Endodermal cell (in vitro differentiated cells): ENCODE measurements around the gene ANKRD66. TPM values are rescaled to one million over a fixed set of nuclear protein-coding genes. Genes with fewer than 3 reads are reported as not detected.

ENCODE experiments used
- DNase-seq: peaks from one replicate; pipeline ENCODE4 v3.0.0-alpha.2; 2017
- H3K27ac ChIP-seq: 2 replicates; pipeline ENCODE4 v1.5.1; 2013; ENCODE audit warnings: mild to moderate bottlenecking, low read depth, low read length, moderate library complexity
- H3K27me3 ChIP-seq: 2 replicates; pipeline ENCODE4 v1.6.1; 2013; ENCODE audit warnings: mild to moderate bottlenecking, low read length, moderate library complexity; ENCODE audit not compliant: insufficient read depth, control insufficient read depth, poor library complexity, severe bottlenecking
- H3K36me3 ChIP-seq: 2 replicates; pipeline ENCODE4 v1.7.0; 2013; ENCODE audit warnings: mild to moderate bottlenecking, low read length, moderate library complexity; ENCODE audit not compliant: control insufficient read depth, insufficient read depth
- H3K4me1 ChIP-seq: one replicate; pipeline ENCODE4 v1.7.0; 2013; ENCODE audit warnings: low read length; ENCODE audit not compliant: control insufficient read depth, insufficient read depth
- H3K4me3 ChIP-seq: 2 replicates; pipeline ENCODE4 v1.5.1; 2013; ENCODE audit warnings: mild to moderate bottlenecking, low read length, moderate library complexity
- H3K9ac ChIP-seq: 2 replicates; pipeline ENCODE4 v1.6.1; 2013; ENCODE audit warnings: mild to moderate bottlenecking, low read length, moderate library complexity; ENCODE audit not compliant: poor library complexity, severe bottlenecking; ENCODE audit errors: extremely low read depth
- H3K9me3 ChIP-seq: 2 replicates; pipeline ENCODE4 v1.6.1; 2013; ENCODE audit warnings: mild to moderate bottlenecking, low read length, moderate library complexity; ENCODE audit not compliant: control insufficient read depth
- H3K27ac Mint-ChIP-seq: 2 replicates; pipeline ENCODE4 v1.8.0; 2020; ENCODE audit warnings: mixed read lengths
- H3K27me3 Mint-ChIP-seq: 2 replicates; pipeline ENCODE4 v1.8.0; 2021; ENCODE audit warnings: mild to moderate bottlenecking, mixed read lengths; ENCODE audit not compliant: insufficient read depth
- H3K36me3 Mint-ChIP-seq: 2 replicates; pipeline ENCODE4 v1.8.0; 2020; ENCODE audit warnings: low read depth, mixed read lengths
- H3K4me1 Mint-ChIP-seq: 2 replicates; pipeline ENCODE4 v1.8.0; 2020; ENCODE audit warnings: mixed read lengths
- H3K4me3 Mint-ChIP-seq: 2 replicates; pipeline ENCODE4 v1.8.0; 2020; ENCODE audit warnings: mild to moderate bottlenecking, moderate library complexity, mixed read lengths
- H3K9me3 Mint-ChIP-seq: 2 replicates; pipeline ENCODE4 v1.8.0; 2020; ENCODE audit warnings: mild to moderate bottlenecking, mixed read lengths
- WGBS, 2 experiments: methylation state at CpG; one replicate each; pipeline versions ENCODE4 v1.1.5 to v1.1.7; 2013; ENCODE audit warnings: missing lambda C conversion rate in 2 of 2, mixed read lengths in 1 of 2; ENCODE audit not compliant: insufficient coverage in 1 of 2, insufficient read length in 1 of 2; 5-methylcytosine and 5-hydroxymethylcytosine counted together
- long read RNA-seq, 4 experiments: library from polyadenylated mRNA in 2 of 4; library from RNA in 1 of 4; library from capped mRNA in 1 of 4; stranded (forward) in 3 of 4; unstranded in 1 of 4; transcript quantifications; one replicate each; pipeline ENCODE4 v2.0.0, GENCODE V29; 2020 to 2021; ENCODE audit warnings: inconsistent platforms in 1 of 4
- polyA plus RNA-seq, 2 experiments: library from polyadenylated mRNA; stranded (reverse); fragments of 50-300 nt; gene quantifications; one replicate each; pipeline ENCODE4 v1.2.3, GENCODE V29; 2013
- total RNA-seq, 2 donors: library from RNA; stranded (reverse); fragmentation: NEBNext Ultra II Directional in 1 of 2; extraction: Animal tissue kit (Norgen Biotek cat#: 25700) in 1 of 2; gene quantifications; 2 replicates in 1 of 2; 3 replicates in 1 of 2; pipeline ENCODE4 v1.2.1, GENCODE V29; 2021
- TF ChIP-seq, protein P1 (sequence below): fragments of 200-600 bp; sonication (generic); conservative IDR thresholded peaks from 2 replicates; pipeline ENCODE4 v1.5.0; 2021; ENCODE audit warnings: antibody characterized with exemption, mild to moderate bottlenecking

Gene ANKRD66
- total RNA-seq: not detected
- polyA plus RNA-seq (2013, experiment 1 of 2): 0.18 TPM
- polyA plus RNA-seq (2013, experiment 2 of 2): not detected
- long read RNA-seq, experiment 1: 0 reads
- long read RNA-seq, experiment 2: 0 reads
- long read RNA-seq, experiment 3: 0 reads
- long read RNA-seq, experiment 4: 0 reads

DNA sequence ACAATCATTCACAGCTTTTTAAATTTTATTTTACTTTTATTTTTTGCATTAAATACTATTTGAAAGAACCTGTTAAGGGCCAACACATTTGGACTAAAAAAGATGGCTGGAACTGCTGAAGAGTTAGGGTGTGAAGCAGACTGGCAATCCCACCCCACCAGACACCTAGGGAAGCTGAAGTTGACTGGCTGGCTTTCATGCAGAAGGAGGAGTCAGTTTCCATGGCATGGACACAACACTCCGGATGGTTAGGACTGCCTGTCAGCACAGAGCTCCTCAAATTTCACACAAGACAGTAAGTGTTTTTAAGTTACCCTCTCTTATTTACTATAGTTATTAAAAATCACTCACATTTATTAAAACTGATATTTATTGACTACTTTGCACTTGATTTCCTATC, at the start of gene ANKRD66:
Gene ANKRD66, plus strand, starts transcription at position 238 of the 400 bp plus-strand sequence. CDS start 5,016 bp downstream, outside the sequence.
- H3K27me3 ChIP-seq: peaks cover 17% of the 10 kb centered on the region
- no peak within 1 kb of the TSS for H3K27ac Mint-ChIP-seq
- 67 to 69% methylated on average over 1 of the region's 1 CpG for WGBS, 2 experiments

DNA sequence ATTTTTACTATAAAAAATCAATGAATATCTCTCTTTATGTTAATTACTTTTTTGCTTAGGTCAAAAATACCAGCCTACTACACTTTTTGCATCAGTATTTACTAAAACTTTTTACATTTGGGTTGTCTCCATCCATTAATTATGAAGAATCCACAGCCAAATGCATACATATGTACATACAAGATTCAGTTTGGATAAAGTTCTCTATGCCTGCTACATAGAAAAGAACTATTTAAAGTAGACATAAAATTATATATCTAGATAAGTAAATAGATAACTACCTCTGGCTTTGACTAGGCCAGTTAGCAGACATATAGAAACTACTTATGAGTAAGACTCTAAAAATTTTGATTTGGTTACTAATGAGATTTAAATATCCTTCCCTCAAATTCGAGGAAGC, 46.8 kb upstream of the ANKRD66 start:
- Mint-ChIP-seq H3K4me3 (no peak overlapping the region), H3K27me3 (peaks cover 9% of the 10 kb centered on the region), H3K4me1 (no peaks in the 10 kb centered on the region), H3K27ac (no peak overlapping the region), H3K9me3 (no peaks in the 10 kb centered on the region), H3K36me3 (no peaks in the 10 kb centered on the region)
- Histone ChIP-seq H3K27ac (no peak overlapping the region), H3K4me3 (no peak overlapping the region), H3K4me1 (no peaks in the 10 kb centered on the region), H3K36me3 (no peaks in the 10 kb centered on the region), H3K9me3 (no peaks in the 10 kb centered on the region), H3K27me3 (no peaks in the 10 kb centered on the region), H3K9ac (no peak overlapping the region)
- 88% methylated on average over 1 of the region's 1 CpG; no CpG with 5 or more reads in 1 of the 2 experiments for WGBS, 2 experiments
- DNase-seq: no peak
- TF ChIP-seq, protein P1, sequence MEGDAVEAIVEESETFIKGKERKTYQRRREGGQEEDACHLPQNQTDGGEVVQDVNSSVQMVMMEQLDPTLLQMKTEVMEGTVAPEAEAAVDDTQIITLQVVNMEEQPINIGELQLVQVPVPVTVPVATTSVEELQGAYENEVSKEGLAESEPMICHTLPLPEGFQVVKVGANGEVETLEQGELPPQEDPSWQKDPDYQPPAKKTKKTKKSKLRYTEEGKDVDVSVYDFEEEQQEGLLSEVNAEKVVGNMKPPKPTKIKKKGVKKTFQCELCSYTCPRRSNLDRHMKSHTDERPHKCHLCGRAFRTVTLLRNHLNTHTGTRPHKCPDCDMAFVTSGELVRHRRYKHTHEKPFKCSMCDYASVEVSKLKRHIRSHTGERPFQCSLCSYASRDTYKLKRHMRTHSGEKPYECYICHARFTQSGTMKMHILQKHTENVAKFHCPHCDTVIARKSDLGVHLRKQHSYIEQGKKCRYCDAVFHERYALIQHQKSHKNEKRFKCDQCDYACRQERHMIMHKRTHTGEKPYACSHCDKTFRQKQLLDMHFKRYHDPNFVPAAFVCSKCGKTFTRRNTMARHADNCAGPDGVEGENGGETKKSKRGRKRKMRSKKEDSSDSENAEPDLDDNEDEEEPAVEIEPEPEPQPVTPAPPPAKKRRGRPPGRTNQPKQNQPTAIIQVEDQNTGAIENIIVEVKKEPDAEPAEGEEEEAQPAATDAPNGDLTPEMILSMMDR: no peak

More for the DNA sequence above, at the start of gene ANKRD66:
- DNase-seq: no peak
- Mint-ChIP-seq H3K9me3 (no peaks in the 10 kb centered on the region), H3K4me1 (peaks cover 6% of the 10 kb centered on the region), H3K4me3 (no peak within 1 kb of the TSS), H3K36me3 (no peaks in the 10 kb centered on the region), H3K27me3 (peaks cover 9% of the 10 kb centered on the region)
- no peak within 1 kb of the TSS for H3K4me3 ChIP-seq
- no peaks in the 10 kb centered on the region for H3K4me1 ChIP-seq
- TF ChIP-seq, protein P1: no peak
- no peak within 1 kb of the TSS for H3K27ac ChIP-seq
- H3K9ac ChIP-seq: no peak within 1 kb of the TSS
- no peaks in the 10 kb centered on the region for H3K36me3 ChIP-seq
- H3K9me3 ChIP-seq: no peaks in the 10 kb centered on the region

DNA sequence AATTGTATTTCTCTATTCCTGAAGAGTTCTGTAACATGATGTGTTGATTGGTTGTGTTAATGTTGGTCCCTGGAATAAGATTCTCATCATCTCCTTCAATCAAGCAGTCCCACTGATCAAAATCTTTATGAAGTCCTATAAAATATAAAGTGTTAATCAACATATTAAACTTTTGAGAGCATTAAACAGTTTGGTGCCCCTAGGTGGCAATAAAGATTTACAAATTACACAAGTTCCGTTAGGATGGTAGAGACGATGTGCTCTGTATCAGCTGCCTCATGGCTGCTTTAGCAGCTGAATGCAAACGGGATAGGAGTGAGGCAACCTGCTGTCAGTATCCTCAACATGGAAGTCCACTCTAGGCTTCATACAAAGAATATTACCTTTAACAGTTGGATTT, 42.2 kb upstream of the ANKRD66 start:
- DNase-seq: no peak
- WGBS, 2 experiments: 53 to 64% methylated on average over 2 to 3 of the region's 3 CpGs

More for the DNA sequence above, 42.2 kb upstream of the ANKRD66 start:
- no peak overlapping the region for H3K9ac ChIP-seq
- Mint-ChIP-seq H3K4me1 (no peaks in the 10 kb centered on the region), H3K4me3 (no peak overlapping the region), H3K27me3 (peaks cover 6% of the 10 kb centered on the region), H3K27ac (no peak overlapping the region), H3K9me3 (no peaks in the 10 kb centered on the region), H3K36me3 (no peaks in the 10 kb centered on the region)
- TF ChIP-seq, protein P1: peak; percentile 26
- H3K27me3 ChIP-seq: no peaks in the 10 kb centered on the region
- no peak overlapping the region for H3K27ac ChIP-seq
- H3K36me3 ChIP-seq: no peaks in the 10 kb centered on the region
- no peaks in the 10 kb centered on the region for H3K9me3 ChIP-seq
- H3K4me3 ChIP-seq: no peak overlapping the region
- no peaks in the 10 kb centered on the region for H3K4me1 ChIP-seq
